SK-N-SH (cell line): ENCODE results near the gene LARGE2. TPM values are rescaled to one million over a fixed set of nuclear protein-coding genes. Genes with fewer than 3 reads are reported as not detected.
A peak's percentile ranks its signal among the peaks of the same experiment; 100 is the strongest.

Source experiments
- CTCF ChIA-PET: fragments of 300-600, 350-600 bp; formaldehyde crosslinking; extraction: SDS; loops from one replicate; lab custom pipeline; 2021; lab: Yijun Ruan, JAX
- POLR2A ChIA-PET: fragments of 350-600 bp; sonication (Branson Sonifier 250); formaldehyde crosslinking; extraction: SDS; loops from one replicate; lab custom pipeline; 2020; ENCODE audit warnings: antibody characterized with exemption, inconsistent platforms; lab: Yijun Ruan, JAX
- DNase-seq: peaks from one replicate; pipeline ENCODE4 v3.0.0; 2012
- H2AFZ ChIP-seq: fragments of 200-600 bp; sonication (generic); 2 replicates; pipeline ENCODE4 v1.8.1; 2016; ENCODE audit warnings: antibody characterized with exemption, mild to moderate bottlenecking, low read depth
- H3F3A ChIP-seq: fragments of 200-600 bp; sonication (generic); replicated peaks from 2 replicates; pipeline ENCODE3; 2016; ENCODE audit warnings: antibody characterized with exemption, mild to moderate bottlenecking; ENCODE audit not compliant: insufficient read depth
- H3K27ac ChIP-seq, 2 experiments: fragments of 200-500 bp in 1 of 2; fragments of 200-600 bp in 1 of 2; sonication (Bioruptor generic) in 1 of 2; sonication (generic), shearing (Covaris generic) in 1 of 2; 2 replicates each; pipeline versions ENCODE4 v1.5.1 to v1.6.1; 2014 to 2016; ENCODE audit warnings: low read depth in 2 of 2, inconsistent platforms in 1 of 2, low read length in 1 of 2, mild to moderate bottlenecking in 1 of 2, mixed read lengths in 1 of 2
- H3K27me3 ChIP-seq: fragments of 200-600 bp; sonication (generic), shearing (Covaris generic); 2 replicates; pipeline ENCODE4 v1.6.1; 2016; ENCODE audit warnings: mixed run types; ENCODE audit not compliant: insufficient read depth
- H3K36me3 ChIP-seq, 2 experiments: fragments of 200-500 bp in 1 of 2; fragments of 200-600 bp in 1 of 2; sonication (Bioruptor generic) in 1 of 2; sonication (generic) in 1 of 2; replicated peaks in 1 of 2; 2 replicates each; pipeline versions ENCODE3 to v1.5.1; 2014 to 2016; ENCODE audit warnings: low read length in 1 of 2, mild to moderate bottlenecking in 1 of 2; ENCODE audit not compliant: insufficient read depth in 2 of 2, control insufficient read depth in 1 of 2
- H3K4me1 ChIP-seq, 2 experiments: fragments of 200-500 bp in 1 of 2; fragments of 200-600 bp in 1 of 2; sonication (Bioruptor generic) in 1 of 2; sonication (generic), shearing (Covaris generic) in 1 of 2; 2 replicates each; pipeline versions ENCODE4 v1.5.1 to v1.6.1; 2014 to 2016; ENCODE audit warnings: low read depth in 1 of 2, low read length in 1 of 2, mixed run types in 1 of 2; ENCODE audit not compliant: insufficient read depth in 2 of 2, control insufficient read depth in 1 of 2
- H3K4me2 ChIP-seq: fragments of 200-600 bp; sonication (generic), shearing (Covaris generic); 2 replicates; pipeline ENCODE4 v1.6.1; 2017; ENCODE audit warnings: mixed run types
- H3K4me3 ChIP-seq, 2 experiments: fragments of 200-500 bp in 1 of 2; fragments of 200-600 bp in 1 of 2; sonication (Bioruptor generic) in 1 of 2; sonication (generic), shearing (Covaris generic) in 1 of 2; 2 replicates each; pipeline versions ENCODE4 v1.5.1 to v1.8.1; 2014 to 2016; ENCODE audit warnings: low read depth in 2 of 2, inconsistent platforms in 1 of 2, low read length in 1 of 2, mild to moderate bottlenecking in 1 of 2, mixed read lengths in 1 of 2, moderate library complexity in 1 of 2
- H3K79me2 ChIP-seq: fragments of 200-600 bp; sonication (generic); 2 replicates; pipeline ENCODE4 v1.8.1; 2017; ENCODE audit warnings: mild to moderate bottlenecking; ENCODE audit not compliant: insufficient read depth
- H3K9ac ChIP-seq: fragments of 200-600 bp; sonication (generic); 2 replicates; pipeline ENCODE4 v1.6.1; 2017; ENCODE audit warnings: mixed run types
- H3K9me2 ChIP-seq: fragments of 200-600 bp; sonication (generic); 2 replicates; pipeline ENCODE4 v1.6.1; 2017; ENCODE audit warnings: mixed run types
- H3K9me3 ChIP-seq: fragments of 200-600 bp; sonication (generic); 2 replicates; pipeline ENCODE4 v1.6.1; 2017; ENCODE audit warnings: mixed run types, mild to moderate bottlenecking, moderate library complexity
- H4K20me1 ChIP-seq: fragments of 200-600 bp; sonication (generic); 2 replicates; pipeline ENCODE4 v1.6.1; 2017; ENCODE audit warnings: mild to moderate bottlenecking, mixed run types; ENCODE audit not compliant: insufficient read depth
- ELF1 ChIP-seq: IDR thresholded peaks from 2 replicates; pipeline ENCODE4 v1.4.0; 2012
- EP300 ChIP-seq, 2 experiments: IDR thresholded peaks; 2 replicates each; pipeline versions ENCODE4 v1.4.0 to v1.6.1; 2012; ENCODE audit warnings: borderline replicate concordance in 1 of 2, low read depth in 1 of 2, low read length in 1 of 2
- EZH2phosphoT487 ChIP-seq: fragments of 200-600 bp; sonication (generic); IDR thresholded peaks from 2 replicates; pipeline ENCODE4 v1.6.1; 2017; ENCODE audit warnings: low read depth, mixed run types, mild to moderate bottlenecking, antibody characterized with exemption, moderate library complexity, borderline replicate concordance
- MAX ChIP-seq: IDR thresholded peaks from 2 replicates; pipeline ENCODE4 v1.4.0; 2012; ENCODE audit warnings: low read depth
- MEF2A ChIP-seq: IDR thresholded peaks from 2 replicates; pipeline ENCODE4 v1.4.0; 2012; ENCODE audit warnings: low read depth, borderline replicate concordance
- NFIC ChIP-seq: IDR thresholded peaks from 2 replicates; pipeline ENCODE4 v1.4.0; 2012; ENCODE audit warnings: borderline replicate concordance
- POLR2AphosphoS5 ChIP-seq: IDR thresholded peaks from 2 replicates; pipeline ENCODE4 v1.6.1; 2012; ENCODE audit warnings: low read depth, low read length
- RAD21 ChIP-seq: IDR thresholded peaks from 2 replicates; pipeline ENCODE4 v1.6.1; 2012; ENCODE audit warnings: mild to moderate bottlenecking, low read length
- SIN3A ChIP-seq: IDR thresholded peaks from 2 replicates; pipeline ENCODE4 v1.6.1; 2012; ENCODE audit warnings: low read depth, mild to moderate bottlenecking, low read length, moderate library complexity, borderline replicate concordance
- SMC3 ChIP-seq: IDR thresholded peaks from 2 replicates; pipeline ENCODE4 v1.6.1; 2012; ENCODE audit warnings: low read depth, low read length, improper control_type of control experiment
- TEAD4 ChIP-seq: IDR thresholded peaks from 2 replicates; pipeline ENCODE4 v1.4.0; 2012; ENCODE audit warnings: mild to moderate bottlenecking, borderline replicate concordance; ENCODE audit not compliant: insufficient read depth
- USF1 ChIP-seq: IDR thresholded peaks from 2 replicates; pipeline ENCODE4 v1.4.0; 2012; ENCODE audit warnings: low read depth, borderline replicate concordance
- WGBS: methylation state at CpG from one replicate; pipeline ENCODE4 v1.1.6; 2017; ENCODE audit warnings: low lambda C conversion rate; 5-methylcytosine and 5-hydroxymethylcytosine counted together
- polyA plus RNA-seq, 3 experiments: library from polyadenylated mRNA; depleted of rRNA; stranded (reverse); fragments of >200 nt; gene quantifications; 2 replicates each; pipeline ENCODE4 v1.2.3, GENCODE V29; 2012
- TF ChIP-seq, protein P1 (sequence below): fragments of 200-600 bp; sonication (generic); IDR thresholded peaks from 2 replicates; pipeline ENCODE4 v1.6.1; 2017; ENCODE audit warnings: antibody characterized with exemption, mild to moderate bottlenecking, moderate library complexity
- TF ChIP-seq, protein P2 (sequence below): fragments of 150-350 bp; IDR thresholded peaks from 2 replicates; pipeline ENCODE4 v1.6.1; 2016; ENCODE audit warnings: mild to moderate bottlenecking, low read depth, low read length

The LARGE2 gene
- 1.4 and 2.4 TPM in 2 replicates for polyA plus RNA-seq (2012; rRNA removed)
- 0.94 and 1.6 TPM in 2 replicates for polyA plus RNA-seq (2012; cell fraction: cytosol; rRNA removed)
- polyA plus RNA-seq (2012; cell fraction: nucleus; rRNA removed), result 4.6 and 6.3 TPM in 2 replicates

DNA sequence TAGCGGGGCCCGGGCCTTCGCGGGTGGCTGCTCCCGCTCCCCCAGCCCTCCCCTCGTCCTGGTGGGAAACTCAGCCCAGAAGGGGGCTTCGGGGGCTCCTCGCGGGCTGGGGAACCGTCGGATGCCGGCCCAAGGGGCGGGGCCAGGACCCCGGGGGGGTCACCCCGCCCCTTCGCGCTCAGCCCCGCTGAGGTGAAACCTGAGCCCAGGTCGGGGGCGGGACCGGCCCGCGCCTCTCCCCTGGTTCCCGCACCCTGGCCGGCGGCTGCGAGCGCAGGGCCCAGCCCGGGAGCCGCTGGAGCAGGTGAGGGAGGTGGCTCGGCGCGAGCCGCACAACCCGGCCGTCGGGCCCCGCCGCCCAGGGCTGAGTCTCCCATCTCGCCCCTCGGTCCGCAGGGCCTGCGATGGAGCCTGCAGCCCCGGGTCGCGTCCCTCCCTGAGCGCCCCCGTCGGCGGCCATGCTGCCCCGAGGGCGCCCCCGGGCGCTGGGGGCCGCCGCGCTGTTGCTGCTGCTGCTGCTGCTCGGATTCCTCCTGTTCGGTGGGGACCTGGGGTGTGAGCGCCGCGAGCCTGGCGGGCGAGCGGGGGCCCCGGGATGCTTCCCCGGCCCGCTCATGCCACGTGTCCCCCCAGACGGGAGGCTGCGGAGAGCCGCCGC lies at the start of gene LARGE2:
TSS of gene LARGE2 (plus strand) at position 232 of the 658 bp plus-strand sequence. CDS start at position 459, 227 bp downstream.
- Histone ChIP-seq H2AFZ (0 out of 2 replicates have a peak within 1 kb of the TSS, but pooled peaks have one; percentile 16), H3F3A (peaks cover 4% of the 10 kb centered on the region), H3K4me2 (peak within 1 kb of the TSS; percentile 50), H3K9me2 (no peaks in the 10 kb centered on the region), H3K79me2 (peaks cover under 1% of the 10 kb centered on the region; the same call in 1 of the 2 replicates), H3K9ac (no peak within 1 kb of the TSS), H3K4me1 (peaks cover 0 to 5% of the 10 kb centered on the region in 2 experiments; a peak in 2 of 4 replicates), H4K20me1 (no peaks in the 10 kb centered on the region), H3K4me3 (peak within 1 kb of the TSS in 1 of 2 experiments; percentile 45; a peak in 2 of 4 replicates), H3K36me3 (no peaks in the 10 kb centered on the region), H3K27ac (no peak within 1 kb of the TSS), H3K27me3 (no peaks in the 10 kb centered on the region), H3K9me3 (no peaks in the 10 kb centered on the region)
- no peak for TF ChIP-seq TEAD4
- no peak for TF ChIP-seq POLR2AphosphoS5
- TF ChIP-seq MAX, result no peak
- no peak for TF ChIP-seq EP300 (IDR thresholded peaks at IDR 0.05; ENCODE audit: borderline replicate concordance in 1 of 2, low read depth in 1 of 2, low read length in 1 of 2)
- no peak for TF ChIP-seq USF1
- TF ChIP-seq NFIC, result no peak
- TF ChIP-seq, protein P1, sequence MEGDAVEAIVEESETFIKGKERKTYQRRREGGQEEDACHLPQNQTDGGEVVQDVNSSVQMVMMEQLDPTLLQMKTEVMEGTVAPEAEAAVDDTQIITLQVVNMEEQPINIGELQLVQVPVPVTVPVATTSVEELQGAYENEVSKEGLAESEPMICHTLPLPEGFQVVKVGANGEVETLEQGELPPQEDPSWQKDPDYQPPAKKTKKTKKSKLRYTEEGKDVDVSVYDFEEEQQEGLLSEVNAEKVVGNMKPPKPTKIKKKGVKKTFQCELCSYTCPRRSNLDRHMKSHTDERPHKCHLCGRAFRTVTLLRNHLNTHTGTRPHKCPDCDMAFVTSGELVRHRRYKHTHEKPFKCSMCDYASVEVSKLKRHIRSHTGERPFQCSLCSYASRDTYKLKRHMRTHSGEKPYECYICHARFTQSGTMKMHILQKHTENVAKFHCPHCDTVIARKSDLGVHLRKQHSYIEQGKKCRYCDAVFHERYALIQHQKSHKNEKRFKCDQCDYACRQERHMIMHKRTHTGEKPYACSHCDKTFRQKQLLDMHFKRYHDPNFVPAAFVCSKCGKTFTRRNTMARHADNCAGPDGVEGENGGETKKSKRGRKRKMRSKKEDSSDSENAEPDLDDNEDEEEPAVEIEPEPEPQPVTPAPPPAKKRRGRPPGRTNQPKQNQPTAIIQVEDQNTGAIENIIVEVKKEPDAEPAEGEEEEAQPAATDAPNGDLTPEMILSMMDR, result no peak
- no peak for TF ChIP-seq ELF1
- TF ChIP-seq SIN3A, result no peak
- TF ChIP-seq RAD21, result no peak
- TF ChIP-seq SMC3, result no peak
- no peak for TF ChIP-seq EZH2phosphoT487
- TF ChIP-seq, protein P2, sequence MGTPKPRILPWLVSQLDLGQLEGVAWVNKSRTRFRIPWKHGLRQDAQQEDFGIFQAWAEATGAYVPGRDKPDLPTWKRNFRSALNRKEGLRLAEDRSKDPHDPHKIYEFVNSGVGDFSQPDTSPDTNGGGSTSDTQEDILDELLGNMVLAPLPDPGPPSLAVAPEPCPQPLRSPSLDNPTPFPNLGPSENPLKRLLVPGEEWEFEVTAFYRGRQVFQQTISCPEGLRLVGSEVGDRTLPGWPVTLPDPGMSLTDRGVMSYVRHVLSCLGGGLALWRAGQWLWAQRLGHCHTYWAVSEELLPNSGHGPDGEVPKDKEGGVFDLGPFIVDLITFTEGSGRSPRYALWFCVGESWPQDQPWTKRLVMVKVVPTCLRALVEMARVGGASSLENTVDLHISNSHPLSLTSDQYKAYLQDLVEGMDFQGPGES, result no peak
- no peak for TF ChIP-seq MEF2A
- POLR2A ChIA-PET, result no interaction called here
- peak; percentile 76 for DNase-seq
- CTCF ChIA-PET, result interaction anchor here (6.2 kb wide), 1 partner anchor 50 kb away, joined by 35 read pairs; no protein-coding TSS in a partner anchor
- 41% methylated on average over 6 of the region's 73 CpGs for WGBS
